HepG2 (cell line): ENCODE results near the gene ARL4C. TPM values are rescaled to one million over a fixed set of nuclear protein-coding genes. Genes with fewer than 3 reads are reported as not detected.

Source experiments
- ATAC-seq: fragments of 200-7000 bp; cut with Tn5 transposase; 3 replicates; pipeline ENCODE4 v1.9.1; 2020; ENCODE audit warnings: mild to moderate bottlenecking, moderate library complexity
- BruUV-seq: library from RNA; stranded (reverse); fragments of 400-500 nt; replicated peaks from 2 replicates; lab custom pipeline; 2021; lab: Mats Ljungman, UMichigan
- CTCF ChIA-PET: fragments of 300-600 bp; formaldehyde crosslinking; extraction: SDS; loops from one replicate; lab custom pipeline; 2021; ENCODE audit warnings: low total read pairs, inconsistent platforms, low intra/inter-chr PET ratio; lab: Yijun Ruan, JAX
- POLR2A ChIA-PET: fragments of 350-600 bp; sonication (Branson Sonifier 250); formaldehyde crosslinking; loops from one replicate; lab custom pipeline; 2020; ENCODE audit warnings: antibody characterized with exemption, inconsistent platforms; lab: Yijun Ruan, JAX
- DNase-seq: peaks from one replicate; pipeline ENCODE4 v3.0.0-alpha.2; 2015; ENCODE audit warnings: low spot score
- FAIRE-seq: peaks from 3 replicates; lab custom pipeline; 2011; peaks lifted over from hg19 to GRCh38; lab: Jason Lieb, UNC
- H2AFZ ChIP-seq: one replicate; pipeline ENCODE4 v1.6.1; 2011; ENCODE audit warnings: low read length, inconsistent platforms
- H3K27ac ChIP-seq: fragments of 300-600 bp; 3 replicates; pipeline ENCODE4 v1.8.0; 2011; ENCODE audit warnings: mixed run types, mild to moderate bottlenecking, mixed read lengths, low read length, inconsistent platforms; ENCODE audit not compliant: insufficient read depth; ENCODE audit errors: extremely low read length
- H3K27me3 ChIP-seq, 2 experiments: fragments of 200-600 bp in 1 of 2; 2 replicates in 1 of 2; 3 replicates in 1 of 2; pipeline versions ENCODE4 v1.6.0 to v1.8.0; 2011; ENCODE audit warnings: low read length in 2 of 2, mild to moderate bottlenecking in 2 of 2, moderate library complexity in 2 of 2, inconsistent platforms in 1 of 2; ENCODE audit not compliant: insufficient read depth in 2 of 2, control insufficient read depth in 1 of 2
- H3K36me3 ChIP-seq, 2 experiments: fragments of 200-600 bp in 1 of 2; replicated peaks in 1 of 2; 2 replicates in 1 of 2; 3 replicates in 1 of 2; pipeline versions ENCODE4 v1.5.1 to v1.8.0; 2011; ENCODE audit warnings: low read length in 2 of 2, inconsistent platforms in 1 of 2; ENCODE audit not compliant: insufficient read depth in 2 of 2, control insufficient read depth in 1 of 2
- H3K4me1 ChIP-seq: 2 replicates; pipeline ENCODE4 v1.5.1; 2012; ENCODE audit warnings: low read length, inconsistent platforms; ENCODE audit not compliant: insufficient read depth
- H3K4me2 ChIP-seq: 2 replicates; pipeline ENCODE4 v1.6.0; 2011; ENCODE audit warnings: low read depth, low read length, inconsistent platforms
- H3K4me3 ChIP-seq, 3 experiments: fragments of 200-600 bp in 1 of 3; sonication (generic), shearing (Covaris generic) in 1 of 3; replicated peaks in 1 of 3; 2 replicates each; pipeline ENCODE4 v1.5.1; 2011 to 2016; ENCODE audit warnings: low read length in 3 of 3, inconsistent platforms in 2 of 3, low read depth in 2 of 3, mild to moderate bottlenecking in 2 of 3, control low read depth in 1 of 3, mixed read lengths in 1 of 3; ENCODE audit not compliant: insufficient read depth in 1 of 3
- H3K79me2 ChIP-seq: one replicate; pipeline ENCODE4 v1.6.1; 2011; ENCODE audit warnings: low read length, inconsistent platforms; ENCODE audit not compliant: insufficient read depth
- H3K9ac ChIP-seq: 2 replicates; pipeline ENCODE4 v1.6.0; 2011; ENCODE audit warnings: mild to moderate bottlenecking, low read depth, low read length, inconsistent platforms; ENCODE audit not compliant: insufficient read depth
- H3K9me3 ChIP-seq: 2 replicates; pipeline ENCODE4 v1.5.1; 2012; ENCODE audit warnings: mild to moderate bottlenecking, low read length
- H4K20me1 ChIP-seq: 2 replicates; pipeline ENCODE4 v1.6.0; 2011; ENCODE audit warnings: inconsistent platforms, mild to moderate bottlenecking, low read length, moderate library complexity; ENCODE audit not compliant: insufficient read depth
- GABPB1 ChIP-seq: IDR thresholded peaks from 2 replicates; pipeline ENCODE4 v1.6.1; 2016; ENCODE audit warnings: mild to moderate bottlenecking, missing genetic modification reagents, moderate library complexity, missing compliant biosample characterization
- JUNB ChIP-seq: sonication (generic); formaldehyde crosslinking; IDR thresholded peaks from 2 replicates; pipeline ENCODE4 v1.8.0; 2022; ENCODE audit warnings: missing genetic modification reagents, mild to moderate bottlenecking, borderline replicate concordance
- MAFK ChIP-seq, 2 experiments: IDR thresholded peaks in 1 of 2; conservative IDR thresholded peaks in 1 of 2; 2 replicates each; pipeline ENCODE4 v1.6.1; 2011; ENCODE audit warnings: improper control_type of control experiment in 2 of 2, low read length in 2 of 2
- NFE2 ChIP-seq: sonication (generic); formaldehyde crosslinking; IDR thresholded peaks from 2 replicates; pipeline ENCODE4 v1.4.0; 2020; ENCODE audit warnings: missing genetic modification reagents
- RAD51 ChIP-seq: fragments of 450-650 bp; IDR thresholded peaks from 2 replicates; pipeline ENCODE4 v1.6.1; 2016; ENCODE audit warnings: borderline replicate concordance
- SMAD9 ChIP-seq: sonication (generic); formaldehyde crosslinking; IDR thresholded peaks from 2 replicates; pipeline ENCODE4 v1.5.1; 2020; ENCODE audit warnings: mild to moderate bottlenecking, missing genetic modification reagents
- SPEN ChIP-seq: sonication (generic); formaldehyde crosslinking; IDR thresholded peaks from 2 replicates; pipeline ENCODE4 v1.5.1; 2020; ENCODE audit warnings: low read depth, mild to moderate bottlenecking, missing genetic modification reagents
- TGIF2 ChIP-seq: IDR thresholded peaks from 2 replicates; pipeline ENCODE4 v1.6.1; 2016; ENCODE audit warnings: control low read depth, missing compliant biosample characterization
- ZNF451 ChIP-seq: sonication (generic); formaldehyde crosslinking; IDR thresholded peaks from 2 replicates; pipeline ENCODE4 v1.5.0; 2020; ENCODE audit warnings: mild to moderate bottlenecking, missing genetic modification reagents
- WGBS: methylation state at CpG from one replicate; pipeline ENCODE4 v1.1.6; 2017; ENCODE audit warnings: low lambda C conversion rate; 5-methylcytosine and 5-hydroxymethylcytosine counted together
- in situ Hi-C: cut with HindIII; loops from 2 replicates; pipeline ENCODE4 v1.10.0; 2017; ENCODE audit warnings: low pct_unique_long_range_greater_than_20kb; ENCODE audit not compliant: extremely low pct_ligation_motif_present
- intact Hi-C: fragments of 100-400 bp; cut with micrococcal nuclease; formaldehyde crosslinking; loops from one replicate; pipeline ENCODE4 v1.10.0; 2022; ENCODE audit not compliant: unreplicated experiment
- polyA plus RNA-seq, 8 experiments: library from polyadenylated mRNA; depleted of rRNA in 3 of 8; stranded (reverse) in 7 of 8; unstranded in 1 of 8; fragments of >200 nt; fragmentation: Illumina TruSeq in 4 of 8; extraction: Trizol in 4 of 8; gene quantifications; 2 replicates each; pipeline versions ENCODE4 v1.2.1 to v1.2.3, GENCODE V29; 2011 to 2016; ENCODE audit warnings: low read depth in 4 of 8, missing spikeins in 1 of 8, mixed read lengths in 1 of 8; ENCODE audit not compliant: insufficient read depth in 1 of 8
- total RNA-seq, 5 experiments: library from RNA; depleted of rRNA; stranded (reverse); fragments of >200 nt; fragmentation: Illumina TruSeq; extraction: Trizol; gene quantifications; 2 replicates each; pipeline ENCODE4 v1.2.3, GENCODE V29; 2016; ENCODE audit warnings: low read depth in 1 of 5
- TF ChIP-seq, protein P1 (sequence below): sonication (generic); formaldehyde crosslinking; IDR thresholded peaks from 2 replicates; pipeline ENCODE4 v1.4.0; 2020; ENCODE audit warnings: missing genetic modification reagents
- TF ChIP-seq, protein P2 (sequence below): sonication (generic); formaldehyde crosslinking; IDR thresholded peaks from 2 replicates; pipeline ENCODE4 v1.8.1; 2023; ENCODE audit warnings: missing genetic modification reagents, mild to moderate bottlenecking, borderline replicate concordance
- TF ChIP-seq, protein P3 (sequence below): sonication (generic); formaldehyde crosslinking; IDR thresholded peaks from 2 replicates; pipeline ENCODE4 v1.5.0; 2020; ENCODE audit warnings: missing genetic modification reagents, mild to moderate bottlenecking, borderline replicate concordance

ARL4C gene
- total and polyA plus RNA-seq, 2 of the 13 experiments (the other 11 are each of a cell fraction or from before 2014, with no cell fraction given), result 0.07 to 0.15 TPM

DNA sequence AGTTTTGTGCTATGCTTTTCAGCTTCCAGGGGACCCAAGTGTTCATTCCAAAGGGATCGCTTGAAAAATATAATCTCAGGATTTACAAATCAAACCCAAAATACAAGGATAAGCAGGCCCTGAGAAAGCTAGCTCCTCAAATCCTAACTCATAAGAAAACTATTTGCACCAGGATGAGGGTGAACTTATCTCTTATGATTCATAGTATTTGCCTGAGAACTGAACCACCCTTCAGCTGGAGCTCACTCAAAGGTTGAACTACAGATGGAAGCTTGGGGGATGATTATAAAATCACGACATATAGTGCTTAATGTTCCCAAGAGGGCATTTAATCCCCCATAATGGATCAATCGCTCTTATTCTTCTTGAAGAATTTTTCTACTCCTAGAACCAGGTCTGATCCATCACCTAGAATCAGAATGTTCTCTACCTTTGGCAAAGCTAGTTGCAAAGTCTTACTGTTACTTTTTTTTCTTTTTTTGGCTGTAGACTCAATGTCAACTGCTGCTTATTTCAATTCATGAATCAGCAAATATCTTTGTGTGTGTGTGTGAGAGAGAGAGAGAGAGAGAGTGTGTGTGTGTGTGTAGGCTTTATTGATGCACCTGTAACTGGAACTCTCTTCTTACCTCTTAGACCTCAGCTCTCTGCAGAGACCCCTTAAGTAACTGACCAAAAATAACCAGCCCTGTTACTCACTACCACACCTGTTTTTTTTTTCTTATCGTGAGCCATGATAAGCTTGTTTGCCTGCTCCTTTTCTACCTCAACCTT is 44.8 kb downstream of the ARL4C start:
- H3K4me2 ChIP-seq, result no peak overlapping the region
- ATAC-seq (no peak), FAIRE-seq (no peak), DNase-seq (no peak)
- no peaks in the 10 kb centered on the region for H3K36me3 ChIP-seq
- no peaks in the 10 kb centered on the region for H4K20me1 ChIP-seq
- H3K27me3 ChIP-seq, result peaks cover 0 to 5% of the 10 kb centered on the region in 2 experiments; a peak in 2 of 5 replicates
- no peaks in the 10 kb centered on the region for H3K9me3 ChIP-seq
- no peak overlapping the region for H3K27ac ChIP-seq
- TF ChIP-seq MAFK (conservative IDR thresholded peaks at IDR 0.05 in 1 of 2, IDR thresholded peaks at IDR 0.05 in 1 of 2; ENCODE audit: low read length in 2 of 2) (peak in 1 of 2 experiments; percentile 26; a peak in 1 of 4 replicates), RAD51 (no peak)
- 36% methylated on average over 4 of the region's 4 CpGs for WGBS
- POLR2A ChIA-PET, result no interaction called here
- no TSS peak for BruUV-seq
- no peaks in the 10 kb centered on the region for H3K4me1 ChIP-seq
- H3K9ac ChIP-seq, result no peak overlapping the region
- in situ Hi-C loops, result no loop called here
- no peak overlapping the region for H2AFZ ChIP-seq
- intact Hi-C loops, result no loop called here
- CTCF ChIA-PET, result no interaction called here
- no peak overlapping the region for H3K4me3 ChIP-seq
- H3K79me2 ChIP-seq, result no peaks in the 10 kb centered on the region

DNA sequence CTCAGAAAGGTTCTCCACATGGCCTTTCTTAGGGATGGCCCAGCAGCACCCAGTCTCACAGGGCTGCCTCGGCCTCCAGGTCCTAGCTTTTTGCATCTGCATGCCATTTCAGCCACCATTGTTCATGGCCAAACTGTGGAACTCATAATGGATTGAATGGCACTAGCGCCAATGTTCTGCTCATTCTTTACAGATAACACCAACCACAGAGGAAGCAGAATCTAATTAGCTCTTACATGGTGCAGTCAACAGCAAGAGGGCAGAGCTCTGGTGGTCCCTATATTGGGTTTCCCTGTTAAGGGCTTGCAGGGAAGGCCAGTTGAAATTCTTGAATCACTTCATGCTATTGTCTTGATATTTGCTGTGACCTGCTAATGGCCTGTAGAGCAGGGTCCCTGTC is 45.6 kb downstream of the ARL4C start:
- Histone ChIP-seq H3K4me1 (no peaks in the 10 kb centered on the region), H3K4me3 (no peak overlapping the region), H3K36me3 (no peaks in the 10 kb centered on the region), H3K4me2 (no peak overlapping the region), H3K9ac (no peak overlapping the region), H3K27ac (no peak overlapping the region), H3K9me3 (no peaks in the 10 kb centered on the region), H3K79me2 (no peaks in the 10 kb centered on the region), H4K20me1 (no peaks in the 10 kb centered on the region), H3K27me3 (peaks cover 0 to 6% of the 10 kb centered on the region in 2 experiments; a peak in 2 of 5 replicates), H2AFZ (no peak overlapping the region)
- 38% methylated on average over 2 of the region's 2 CpGs for WGBS
- ChIA-PET POLR2A (no interaction called here), CTCF (no interaction called here)
- intact Hi-C loops, result no loop called here
- FAIRE-seq (no peak), DNase-seq (no peak), ATAC-seq (no peak)
- in situ Hi-C loops, result no loop called here
- BruUV-seq, result no TSS peak
- TF ChIP-seq, protein P1, sequence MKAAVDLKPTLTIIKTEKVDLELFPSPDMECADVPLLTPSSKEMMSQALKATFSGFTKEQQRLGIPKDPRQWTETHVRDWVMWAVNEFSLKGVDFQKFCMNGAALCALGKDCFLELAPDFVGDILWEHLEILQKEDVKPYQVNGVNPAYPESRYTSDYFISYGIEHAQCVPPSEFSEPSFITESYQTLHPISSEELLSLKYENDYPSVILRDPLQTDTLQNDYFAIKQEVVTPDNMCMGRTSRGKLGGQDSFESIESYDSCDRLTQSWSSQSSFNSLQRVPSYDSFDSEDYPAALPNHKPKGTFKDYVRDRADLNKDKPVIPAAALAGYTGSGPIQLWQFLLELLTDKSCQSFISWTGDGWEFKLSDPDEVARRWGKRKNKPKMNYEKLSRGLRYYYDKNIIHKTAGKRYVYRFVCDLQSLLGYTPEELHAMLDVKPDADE, result no peak
- TF ChIP-seq GABPB1 (CRISPR knock-in tag) (no peak), SPEN (CRISPR knock-in tag) (no peak), JUNB (CRISPR knock-in tag) (no peak), NFE2 (CRISPR knock-in tag) (no peak), ZNF451 (CRISPR knock-in tag) (no peak), TGIF2 (CRISPR knock-in tag) (no peak), SMAD9 (CRISPR knock-in tag) (no peak)
- TF ChIP-seq, protein P2, sequence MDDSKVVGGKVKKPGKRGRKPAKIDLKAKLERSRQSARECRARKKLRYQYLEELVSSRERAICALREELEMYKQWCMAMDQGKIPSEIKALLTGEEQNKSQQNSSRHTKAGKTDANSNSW (CRISPR knock-in tag), result no peak
- TF ChIP-seq, protein P3, sequence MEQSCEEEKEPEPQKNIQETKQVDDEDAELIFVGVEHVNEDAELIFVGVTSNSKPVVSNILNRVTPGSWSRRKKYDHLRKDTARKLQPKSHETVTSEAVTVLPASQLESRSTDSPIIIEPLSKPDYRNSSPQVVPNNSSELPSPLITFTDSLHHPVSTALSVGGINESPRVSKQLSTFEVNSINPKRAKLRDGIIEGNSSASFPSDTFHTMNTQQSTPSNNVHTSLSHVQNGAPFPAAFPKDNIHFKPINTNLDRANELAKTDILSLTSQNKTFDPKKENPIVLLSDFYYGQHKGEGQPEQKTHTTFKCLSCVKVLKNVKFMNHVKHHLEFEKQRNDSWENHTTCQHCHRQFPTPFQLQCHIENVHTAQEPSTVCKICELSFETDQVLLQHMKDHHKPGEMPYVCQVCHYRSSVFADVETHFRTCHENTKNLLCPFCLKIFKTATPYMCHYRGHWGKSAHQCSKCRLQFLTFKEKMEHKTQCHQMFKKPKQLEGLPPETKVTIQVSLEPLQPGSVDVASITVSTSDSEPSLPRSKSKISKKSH (CRISPR knock-in tag), result no peak
